Caco-2 (cell line): ENCODE data around the gene PSMD9. TPM values are rescaled to one million over a fixed set of nuclear protein-coding genes. Genes with fewer than 3 reads are reported as not detected.
"Not testable (repeated sequence)": the region's sequence is repeated elsewhere in the genome, so short reads cannot be mapped to it uniquely, and the experiment has no call there.

Source experiments
- BruUV-seq: library from RNA; stranded (reverse); fragments of 400-500 nt; replicated peaks from 2 replicates; lab custom pipeline; 2021; lab: Mats Ljungman, UMichigan
- CTCF ChIA-PET: fragments of 300-600 bp; sonication (Branson Sonifier 250); formaldehyde crosslinking; loops from one replicate; lab custom pipeline; 2022; ENCODE audit warnings: antibody characterized with exemption; lab: Charles Lee
- POLR2A ChIA-PET: fragments of 300-600 bp; sonication (Branson Sonifier 250); formaldehyde crosslinking; loops from one replicate; lab custom pipeline; 2022; ENCODE audit warnings: antibody characterized with exemption; lab: Charles Lee
- DNase-seq, 2 experiments: peaks; one replicate each; pipeline versions ENCODE4 v3.0.0 to v3.0.0-alpha.2; 2020 to 2022
- H3K27me3 ChIP-seq: replicated peaks from 2 replicates; pipeline ENCODE4 v1.6.0; 2011; ENCODE audit warnings: low read length; ENCODE audit not compliant: control insufficient read depth, insufficient read depth
- H3K36me3 ChIP-seq: 2 replicates; pipeline ENCODE4 v1.5.1; 2011; ENCODE audit warnings: low read length; ENCODE audit not compliant: control insufficient read depth, insufficient read depth
- H3K4me1 ChIP-seq: fragments of 250-450 bp; sonication (Bioruptor Pico); 2 replicates; pipeline ENCODE4 v1.5.1; 2020; ENCODE audit warnings: mild to moderate bottlenecking
- H3K4me3 ChIP-seq: 2 replicates; pipeline ENCODE4 v1.5.1; 2011; ENCODE audit warnings: low read depth, mild to moderate bottlenecking, control low read depth, low read length
- H3K9me3 ChIP-seq: fragments of 250-450 bp; sonication (Bioruptor Pico); 2 replicates; pipeline ENCODE4 v1.5.1; 2020; ENCODE audit warnings: mild to moderate bottlenecking, moderate library complexity
- H3K27ac Mint-ChIP-seq: one replicate; pipeline ENCODE4 v1.8.0; 2022; ENCODE audit warnings: mixed read lengths; ENCODE audit not compliant: unreplicated experiment
- H3K27me3 Mint-ChIP-seq: one replicate; pipeline ENCODE4 v1.8.0; 2022; ENCODE audit warnings: mixed read lengths; ENCODE audit not compliant: insufficient read depth, unreplicated experiment
- H3K36me3 Mint-ChIP-seq: one replicate; pipeline ENCODE4 v1.8.0; 2022; ENCODE audit warnings: mild to moderate bottlenecking, mixed read lengths; ENCODE audit not compliant: insufficient read depth, unreplicated experiment
- H3K4me1 Mint-ChIP-seq: one replicate; pipeline ENCODE4 v1.8.0; 2022; ENCODE audit warnings: low read depth, mixed read lengths; ENCODE audit not compliant: unreplicated experiment
- H3K4me3 Mint-ChIP-seq: one replicate; pipeline ENCODE4 v1.8.0; 2022; ENCODE audit warnings: mild to moderate bottlenecking, moderate library complexity, mixed read lengths; ENCODE audit not compliant: unreplicated experiment
- H3K9me3 Mint-ChIP-seq: one replicate; pipeline ENCODE4 v1.8.0; 2022; ENCODE audit warnings: mixed read lengths; ENCODE audit not compliant: unreplicated experiment
- intact Hi-C: fragments of 100-400 bp; cut with micrococcal nuclease; formaldehyde crosslinking; loops from one replicate; pipeline ENCODE4 v1.10.0; 2022; ENCODE audit not compliant: unreplicated experiment
- total RNA-seq: library from RNA; stranded (reverse); gene quantifications from 2 replicates; pipeline ENCODE4 v1.2.3, GENCODE V29; 2022
- TF ChIP-seq, protein P1 (sequence below), 2 experiments: fragments of 200-600 bp in 1 of 2; IDR thresholded peaks; 1 replicate in 1 of 2; 2 replicates in 1 of 2; pipeline versions ENCODE4 v1.5.1 to v1.8.0; 2011 to 2022; ENCODE audit warnings: antibody characterized with exemption in 1 of 2, control low read depth in 1 of 2, inconsistent platforms in 1 of 2, low read depth in 1 of 2, low read length in 1 of 2, mild to moderate bottlenecking in 1 of 2, moderate library complexity in 1 of 2; ENCODE audit not compliant: insufficient read depth in 1 of 2, severe bottlenecking in 1 of 2, unreplicated experiment in 1 of 2

The PSMD9 gene
- total RNA-seq, 1 experiment from 2014 or later, result 53.0 TPM

DNA sequence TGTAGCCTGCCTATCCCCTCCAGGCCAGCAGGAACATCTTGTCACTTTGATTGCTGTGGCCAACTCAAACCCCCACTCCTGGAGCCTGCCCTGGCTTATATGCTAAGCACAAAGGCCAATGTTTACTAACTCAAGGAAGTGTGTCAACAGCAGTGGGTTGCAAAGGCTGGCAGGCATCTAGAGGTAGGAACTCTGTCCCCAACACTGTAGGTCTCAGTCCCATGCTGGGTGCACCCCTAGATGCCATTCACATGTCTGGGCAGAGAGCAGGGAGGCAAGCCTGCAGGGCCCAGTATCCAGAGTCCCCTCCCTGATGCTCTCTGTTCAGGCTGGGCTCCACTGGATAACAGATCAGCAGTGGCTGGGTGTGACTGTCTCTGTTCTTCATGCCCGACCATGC is 28.3 kb upstream of the PSMD9 start:
- Mint-ChIP-seq H3K4me1 (no peaks in the 10 kb centered on the region), H3K27me3 (no peaks in the 10 kb centered on the region), H3K36me3 (no peaks in the 10 kb centered on the region), H3K9me3 (no peaks in the 10 kb centered on the region), H3K27ac (no peak overlapping the region), H3K4me3 (no peak overlapping the region)
- peaks cover 18% of the 10 kb centered on the region for H3K4me1 ChIP-seq
- ChIA-PET CTCF (interaction anchor here (1.1 kb wide), 1 partner anchor 66 kb away, joined by 4 read pairs; no protein-coding TSS in a partner anchor), POLR2A (no interaction called here)
- TF ChIP-seq, protein P1, sequence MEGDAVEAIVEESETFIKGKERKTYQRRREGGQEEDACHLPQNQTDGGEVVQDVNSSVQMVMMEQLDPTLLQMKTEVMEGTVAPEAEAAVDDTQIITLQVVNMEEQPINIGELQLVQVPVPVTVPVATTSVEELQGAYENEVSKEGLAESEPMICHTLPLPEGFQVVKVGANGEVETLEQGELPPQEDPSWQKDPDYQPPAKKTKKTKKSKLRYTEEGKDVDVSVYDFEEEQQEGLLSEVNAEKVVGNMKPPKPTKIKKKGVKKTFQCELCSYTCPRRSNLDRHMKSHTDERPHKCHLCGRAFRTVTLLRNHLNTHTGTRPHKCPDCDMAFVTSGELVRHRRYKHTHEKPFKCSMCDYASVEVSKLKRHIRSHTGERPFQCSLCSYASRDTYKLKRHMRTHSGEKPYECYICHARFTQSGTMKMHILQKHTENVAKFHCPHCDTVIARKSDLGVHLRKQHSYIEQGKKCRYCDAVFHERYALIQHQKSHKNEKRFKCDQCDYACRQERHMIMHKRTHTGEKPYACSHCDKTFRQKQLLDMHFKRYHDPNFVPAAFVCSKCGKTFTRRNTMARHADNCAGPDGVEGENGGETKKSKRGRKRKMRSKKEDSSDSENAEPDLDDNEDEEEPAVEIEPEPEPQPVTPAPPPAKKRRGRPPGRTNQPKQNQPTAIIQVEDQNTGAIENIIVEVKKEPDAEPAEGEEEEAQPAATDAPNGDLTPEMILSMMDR (IDR thresholded peaks at IDR 0.05; ENCODE audit: insufficient read depth in 1 of 2, low read depth in 1 of 2, low read length in 1 of 2, severe bottlenecking in 1 of 2, unreplicated experiment in 1 of 2), result no peak
- H3K27me3 ChIP-seq, result no peaks in the 10 kb centered on the region
- no peak for DNase-seq
- H3K36me3 ChIP-seq, result no peaks in the 10 kb centered on the region
- no peaks in the 10 kb centered on the region for H3K9me3 ChIP-seq
- H3K4me3 ChIP-seq, result no peak overlapping the region
- BruUV-seq, result no TSS peak
- intact Hi-C loops, result no loop called here

DNA sequence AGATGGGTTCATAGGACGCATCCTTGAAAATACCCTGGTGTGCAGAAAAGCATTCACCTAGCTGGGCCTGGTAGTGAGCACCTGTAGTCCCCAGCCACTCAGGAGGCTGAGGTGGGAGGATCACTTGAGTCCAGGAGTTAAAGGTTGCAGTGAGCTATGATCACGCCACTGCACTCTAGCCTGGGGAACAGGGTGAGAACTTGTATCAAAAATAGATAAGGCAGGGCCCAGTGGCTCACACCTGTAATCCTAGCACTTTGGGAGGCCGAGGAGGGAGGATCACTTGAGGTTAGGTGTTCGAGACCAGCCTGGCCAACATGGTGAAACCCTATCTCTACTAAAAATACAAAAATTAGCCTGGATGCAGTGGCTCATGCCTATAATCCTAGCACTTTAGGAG is 27.9 kb upstream of the PSMD9 start:
- H3K4me3 ChIP-seq, H3K36me3 ChIP-seq, DNase-seq, H3K27me3 ChIP-seq, H3K9me3 ChIP-seq, POLR2A ChIA-PET, H3K9me3 Mint-ChIP-seq, H3K27ac Mint-ChIP-seq, H3K36me3 Mint-ChIP-seq, H3K27me3 Mint-ChIP-seq, BruUV-seq, intact Hi-C loops, H3K4me3 Mint-ChIP-seq, H3K4me1 Mint-ChIP-seq: not testable (repeated sequence)
- CTCF ChIA-PET, result interaction anchor here (1.1 kb wide), 1 partner anchor 66 kb away, joined by 4 read pairs; no protein-coding TSS in a partner anchor
- peaks cover 18% of the 10 kb centered on the region for H3K4me1 ChIP-seq

DNA sequence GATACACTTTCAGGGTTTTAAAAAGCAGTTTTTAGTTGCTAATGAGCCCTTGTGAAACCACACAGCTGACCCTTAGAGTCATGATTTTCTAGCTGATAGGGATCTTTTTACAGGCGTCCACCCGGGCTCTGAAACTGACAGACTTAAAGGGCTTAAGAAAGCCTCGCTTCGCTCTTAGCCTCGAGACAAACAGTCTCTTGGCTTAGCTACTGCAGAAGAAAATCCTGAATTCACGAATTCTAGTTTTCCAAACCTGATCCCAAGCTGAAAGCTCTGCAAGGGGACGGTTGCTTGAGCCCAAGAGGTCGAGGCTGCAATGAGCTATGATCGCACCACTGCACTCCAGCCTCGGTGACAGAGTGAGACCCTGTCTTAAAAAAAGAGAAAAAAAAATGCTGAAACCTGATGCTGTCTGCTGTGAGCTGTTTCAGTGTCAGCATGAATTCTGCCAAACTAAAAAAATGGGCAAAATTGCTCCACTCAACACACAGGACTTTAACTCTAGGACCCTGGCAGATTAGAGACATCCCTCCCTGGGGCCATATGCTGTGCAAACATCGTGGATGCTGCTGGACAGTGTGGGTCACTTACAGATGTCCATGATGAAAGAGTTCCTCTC is 26.8 kb upstream of the PSMD9 start:
- POLR2A ChIA-PET, result interaction anchor here (1.0 kb wide), 1 partner anchor 58 kb away, joined by 9 read pairs; the partner anchor contains the start of gene SETD1B

More for the DNA sequence above, 26.8 kb upstream of the PSMD9 start:
- no peaks in the 10 kb centered on the region for H3K36me3 Mint-ChIP-seq
- H3K36me3 ChIP-seq, result no peaks in the 10 kb centered on the region
- no peak overlapping the region for H3K4me3 Mint-ChIP-seq
- no peak for DNase-seq
- H3K4me3 ChIP-seq, result no peak overlapping the region
- BruUV-seq, result no TSS peak
- no peaks in the 10 kb centered on the region for H3K9me3 Mint-ChIP-seq
- CTCF ChIA-PET, result interaction anchor here (1.1 kb wide), 2 partner anchors 23 to 67 kb away, joined by 4 to 8 read pairs; partner anchors contain the start of gene RHOF
- intact Hi-C loops, result no loop called here
- no peaks in the 10 kb centered on the region for H3K27me3 ChIP-seq
- H3K27me3 Mint-ChIP-seq, result no peaks in the 10 kb centered on the region
- TF ChIP-seq, protein P1 (IDR thresholded peaks at IDR 0.05; ENCODE audit: insufficient read depth in 1 of 2, low read depth in 1 of 2, low read length in 1 of 2, severe bottlenecking in 1 of 2, unreplicated experiment in 1 of 2), result no peak
- H3K9me3 ChIP-seq, result no peaks in the 10 kb centered on the region
- no peak overlapping the region for H3K27ac Mint-ChIP-seq
- H3K4me1 Mint-ChIP-seq, result no peaks in the 10 kb centered on the region
- peaks cover 18% of the 10 kb centered on the region for H3K4me1 ChIP-seq
